HG03439 (cell line): Measurements from ENCODE around the gene OPCML.

Source experiments
- ATAC-seq: cut with Tn5 transposase; IDR thresholded peaks from one replicate; pipeline ENCODE4 v1.9.1; 2021; ENCODE audit warnings: mild to moderate bottlenecking, moderate library complexity; ENCODE audit not compliant: unreplicated experiment

OPCML gene

DNA sequence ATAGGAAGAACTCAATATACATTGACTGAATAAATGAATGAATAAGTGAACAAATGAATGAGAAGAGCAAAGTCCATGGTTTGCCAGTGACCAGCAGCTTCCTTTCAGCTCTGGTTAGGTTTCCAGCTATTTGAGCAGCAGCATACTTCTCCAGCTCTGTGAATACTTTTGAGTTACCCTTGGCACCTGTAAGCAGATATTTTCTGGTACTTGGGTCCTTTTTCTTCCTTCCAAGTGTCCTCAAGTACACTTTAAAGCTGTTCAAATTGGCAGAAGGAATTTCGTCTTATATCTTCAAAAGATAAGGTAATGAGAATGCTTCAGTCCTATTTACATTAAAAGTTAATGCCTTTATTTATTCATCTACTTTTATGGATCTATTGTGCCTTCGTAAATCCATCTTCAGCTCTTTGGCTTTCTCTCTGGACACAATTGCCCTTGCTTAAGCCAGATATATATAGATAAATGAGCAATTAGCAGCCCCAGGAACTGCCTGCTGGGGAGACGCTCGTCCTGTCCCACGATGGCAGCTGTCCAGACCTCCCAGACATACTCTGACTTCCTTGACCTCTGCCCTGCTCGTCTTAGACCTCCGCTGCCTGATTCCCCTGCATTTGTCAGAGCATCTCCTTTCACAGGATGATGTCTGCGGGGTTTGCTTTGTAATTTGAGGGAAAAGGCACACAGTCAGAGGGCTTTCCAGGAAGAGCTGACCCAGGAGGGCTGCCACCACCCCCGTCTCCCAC is 926.3 kb downstream of the OPCML start:
- ATAC-seq = no peak

DNA sequence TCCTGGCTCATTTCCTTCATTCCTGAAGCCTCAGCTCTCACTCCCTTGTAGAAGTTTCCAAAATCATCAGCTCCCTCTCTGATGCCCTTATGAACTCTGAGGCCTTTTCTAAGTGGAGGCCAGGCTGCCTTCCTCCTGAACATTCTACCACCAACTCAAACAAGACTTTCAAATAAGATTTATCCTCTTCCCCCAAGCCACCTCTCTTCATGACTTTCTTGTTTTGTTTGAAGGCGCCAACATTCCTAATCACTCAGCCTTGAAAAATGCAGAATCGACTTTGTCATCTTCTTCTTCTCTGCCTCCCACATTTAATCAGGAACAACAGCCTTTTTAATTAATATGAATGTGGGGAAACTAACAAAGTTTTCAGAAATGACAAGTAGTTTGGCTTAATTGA is 927.9 kb downstream of the OPCML start:
- ATAC-seq = no peak

DNA sequence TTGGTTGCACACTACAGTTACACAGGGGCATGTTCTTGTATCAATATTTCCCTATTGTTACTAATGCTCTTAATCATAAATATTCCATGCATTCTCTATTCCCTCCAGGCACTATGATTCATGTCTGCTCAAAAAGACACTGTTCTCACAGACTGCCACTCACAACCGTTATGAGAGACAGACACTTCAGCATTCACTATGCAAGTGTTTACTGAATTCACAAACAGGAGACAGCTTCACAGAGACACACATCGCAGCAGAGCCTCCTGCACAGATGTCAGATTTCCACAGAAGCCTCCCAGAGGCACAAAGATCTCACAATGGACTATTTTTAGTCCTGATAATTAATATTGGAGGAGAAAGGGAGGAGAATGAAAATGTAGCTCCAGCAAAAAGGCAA is 930.4 kb downstream of the OPCML start:
- no peak for ATAC-seq

DNA sequence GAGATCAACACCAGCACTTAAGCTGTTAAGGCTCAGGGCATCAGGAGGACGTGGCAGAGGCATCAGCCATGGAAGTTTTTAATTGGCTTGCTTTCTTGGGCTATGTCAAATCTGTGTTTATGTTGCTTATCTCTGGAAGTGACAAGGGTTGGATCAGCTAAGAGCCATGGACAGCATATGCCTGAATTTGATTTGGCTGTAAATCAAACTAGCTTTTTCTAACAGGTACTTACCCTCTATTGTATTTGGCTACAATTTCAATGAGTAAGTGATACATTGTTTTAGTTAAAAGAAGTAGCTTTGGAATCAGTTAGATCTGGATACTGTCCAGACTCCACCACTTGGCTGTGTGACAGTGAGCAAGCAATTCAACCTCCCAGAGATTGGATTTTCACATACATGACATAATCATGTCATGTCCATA is 936.6 kb downstream of the OPCML start:
- no peak for ATAC-seq

DNA sequence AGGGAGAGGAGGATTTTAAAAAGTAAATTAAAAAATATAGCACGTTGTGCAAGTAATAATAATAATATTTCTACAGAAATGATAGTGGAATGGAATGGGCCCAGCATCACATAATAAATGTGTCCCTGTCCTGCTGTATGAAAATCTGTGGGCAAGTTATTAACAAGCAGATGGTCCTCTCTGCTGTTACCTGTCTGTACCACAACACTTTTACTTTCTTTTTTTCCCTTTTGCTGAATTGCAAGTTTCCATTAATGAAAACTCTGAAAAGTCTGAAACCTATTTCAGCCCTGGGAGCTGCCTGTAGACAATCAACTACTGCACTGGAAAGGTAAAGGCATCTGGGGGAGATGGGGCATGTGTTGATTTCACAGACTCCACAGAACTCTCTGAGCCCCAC is 937.1 kb downstream of the OPCML start:
- ATAC-seq = no peak

DNA sequence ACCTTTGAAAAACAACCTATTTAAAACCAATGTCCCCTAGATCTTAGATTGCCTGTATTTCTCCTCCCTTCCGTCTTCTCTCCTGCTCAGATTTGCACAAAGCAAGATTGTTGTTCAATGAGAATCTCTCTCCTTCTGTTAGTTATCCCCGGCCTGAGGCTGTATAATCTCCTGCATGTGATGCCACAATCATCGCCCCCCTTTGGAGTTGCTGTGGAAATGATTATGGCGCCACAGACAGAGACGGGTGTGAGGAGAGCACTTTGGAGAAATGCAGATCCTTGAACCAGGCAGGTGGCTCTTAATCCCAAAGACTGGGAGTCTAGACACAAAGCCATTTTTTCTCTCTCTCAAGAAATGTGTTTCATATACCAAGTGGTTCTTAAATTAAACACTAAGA is 941.3 kb downstream of the OPCML start:
- ATAC-seq = no peak

DNA sequence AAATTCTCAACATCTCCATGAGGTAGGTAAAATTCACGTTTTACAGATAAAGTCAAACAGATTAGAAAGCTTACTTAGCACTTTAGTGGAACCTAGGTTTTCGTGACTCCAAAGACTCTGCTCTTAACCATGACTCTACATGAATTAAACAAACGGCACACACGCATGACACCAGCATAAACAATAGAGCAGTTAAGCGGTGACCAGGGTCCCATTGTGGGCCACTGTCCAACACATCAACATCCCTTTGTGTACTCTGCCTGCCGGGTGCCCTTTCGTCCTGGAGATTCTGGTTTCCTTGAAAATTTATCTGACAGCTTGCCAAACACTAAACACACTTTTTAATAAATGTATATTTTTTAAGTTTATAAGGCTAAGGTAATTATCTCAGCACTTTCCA is 941.7 kb downstream of the OPCML start:
- no peak for ATAC-seq

DNA sequence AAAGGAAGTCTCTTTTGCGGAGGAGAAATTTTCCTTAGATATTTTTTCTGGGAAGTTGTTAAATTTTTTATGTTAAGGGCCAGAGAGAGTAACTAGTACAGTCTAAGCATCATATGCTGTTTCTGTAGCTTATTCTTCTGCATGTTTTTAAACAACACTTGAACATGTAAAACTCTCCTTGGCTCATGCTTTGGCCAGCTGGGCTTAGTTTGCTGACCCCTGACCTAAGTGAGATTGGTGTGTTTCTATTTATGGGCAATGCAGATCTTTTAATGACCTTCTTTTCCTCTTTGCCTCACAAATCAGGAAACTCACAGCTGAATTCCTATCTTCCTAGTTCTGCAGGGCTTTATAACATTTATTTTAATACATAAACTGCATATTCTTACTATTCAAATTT is 942.5 kb downstream of the OPCML start:
- no peak for ATAC-seq

DNA sequence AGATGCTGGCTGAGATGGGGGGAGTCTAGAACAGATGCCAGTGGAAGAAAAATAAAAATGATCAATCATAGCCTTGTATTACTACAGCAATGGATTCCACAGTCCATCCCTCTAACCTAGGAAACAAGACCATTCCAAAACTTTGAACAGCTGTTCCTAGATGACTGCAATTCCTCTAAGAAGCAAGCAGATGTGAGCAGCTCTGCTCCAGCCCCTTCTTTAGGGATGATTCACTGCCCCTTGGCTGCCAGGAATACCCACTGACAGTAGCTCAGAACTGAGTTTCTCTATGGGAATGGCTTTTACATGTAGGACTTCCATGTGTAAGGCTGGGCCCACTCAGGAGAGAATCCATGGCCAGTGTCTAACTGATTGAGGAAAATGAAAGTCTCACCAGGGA is 943.9 kb downstream of the OPCML start:
- no peak for ATAC-seq

DNA sequence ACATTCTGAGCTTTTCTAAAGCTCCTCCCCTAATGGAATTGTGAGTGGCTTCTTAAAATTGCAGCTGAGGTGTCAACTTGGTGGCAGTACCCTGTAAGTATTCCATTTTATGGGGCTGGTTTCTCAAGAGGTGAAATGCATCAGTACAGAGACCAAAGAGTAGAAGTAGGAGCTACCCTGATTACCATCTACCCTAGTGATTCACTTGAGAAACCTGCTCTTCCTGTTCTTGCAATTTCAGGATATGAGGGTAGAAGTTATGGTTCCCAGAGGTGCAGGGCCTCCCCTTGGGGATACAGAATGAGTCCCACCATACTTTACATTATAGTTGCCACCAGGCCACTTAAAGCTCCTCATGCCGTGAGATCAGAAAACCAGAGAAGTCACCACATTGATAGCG is 944.6 kb downstream of the OPCML start:
- ATAC-seq = no peak

DNA sequence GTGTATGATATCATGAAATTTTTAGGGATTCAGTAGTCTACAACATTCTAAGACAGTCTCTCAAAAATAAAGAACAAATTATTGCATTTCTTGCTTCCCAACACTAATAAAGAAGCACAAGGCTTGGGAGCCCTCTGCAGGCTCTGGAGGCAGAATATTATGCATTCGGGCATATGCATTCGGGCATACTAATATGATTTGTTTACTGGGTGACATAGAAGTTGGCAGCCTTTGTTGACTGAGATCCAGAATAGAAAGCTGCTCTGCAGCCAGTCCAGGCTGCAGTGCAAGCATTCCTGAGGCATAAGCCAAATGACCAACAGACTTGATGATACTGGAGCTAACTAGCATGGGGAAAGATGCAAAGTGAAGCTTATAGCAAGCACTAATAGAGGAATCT is 945.5 kb downstream of the OPCML start:
- no peak for ATAC-seq

DNA sequence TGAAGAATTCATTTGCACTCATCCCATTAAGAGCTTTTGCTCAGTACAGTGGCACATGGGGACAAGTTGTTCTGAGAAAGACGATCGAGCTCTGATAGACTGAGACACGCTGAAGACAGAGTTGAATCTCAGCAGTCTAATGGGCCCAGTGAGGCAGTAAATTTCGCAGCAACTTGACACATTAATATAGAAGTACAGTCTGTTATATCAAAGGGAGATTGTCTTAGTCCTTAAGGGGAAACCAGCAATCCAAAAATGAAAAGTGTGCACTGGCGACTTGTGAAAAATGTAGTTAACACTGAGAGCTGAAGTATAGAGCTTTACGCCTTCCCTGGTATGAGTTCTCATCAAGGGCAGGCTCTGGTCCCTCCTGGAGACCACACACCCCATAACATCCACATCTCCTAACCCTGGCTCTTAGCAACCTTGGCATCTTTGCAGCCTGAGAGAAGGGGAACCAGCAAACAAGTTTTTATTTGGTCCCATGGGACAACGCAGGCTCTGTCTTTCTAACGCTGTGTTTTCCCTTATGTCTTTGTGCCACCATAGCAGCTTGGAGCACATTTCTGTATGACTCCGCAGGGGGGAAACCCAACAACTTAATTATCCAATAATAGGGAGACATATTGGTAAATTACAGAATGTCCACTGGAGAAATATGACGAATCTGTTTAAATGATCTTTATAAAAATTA is 952.5 kb downstream of the OPCML start:
- no peak for ATAC-seq

DNA sequence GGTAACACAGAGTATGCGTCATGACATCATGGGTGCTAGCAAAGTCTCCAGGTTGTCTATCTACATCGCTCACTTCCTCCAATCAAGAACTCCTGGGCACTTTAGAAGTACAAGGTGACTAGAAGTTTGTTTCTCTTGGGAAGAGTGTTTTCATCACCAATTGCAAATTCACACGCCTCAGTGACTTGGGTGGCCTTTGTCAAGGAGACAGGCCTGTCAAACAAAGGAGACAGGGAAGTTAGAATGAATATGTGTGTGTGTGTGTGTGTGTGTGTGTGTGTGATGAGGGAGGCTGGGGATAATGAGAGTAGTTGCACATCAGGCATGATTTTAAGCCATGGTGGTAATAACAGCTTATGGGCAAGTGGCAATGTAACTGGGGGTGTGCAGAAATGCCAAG is 953.2 kb downstream of the OPCML start:
- ATAC-seq = no peak

DNA sequence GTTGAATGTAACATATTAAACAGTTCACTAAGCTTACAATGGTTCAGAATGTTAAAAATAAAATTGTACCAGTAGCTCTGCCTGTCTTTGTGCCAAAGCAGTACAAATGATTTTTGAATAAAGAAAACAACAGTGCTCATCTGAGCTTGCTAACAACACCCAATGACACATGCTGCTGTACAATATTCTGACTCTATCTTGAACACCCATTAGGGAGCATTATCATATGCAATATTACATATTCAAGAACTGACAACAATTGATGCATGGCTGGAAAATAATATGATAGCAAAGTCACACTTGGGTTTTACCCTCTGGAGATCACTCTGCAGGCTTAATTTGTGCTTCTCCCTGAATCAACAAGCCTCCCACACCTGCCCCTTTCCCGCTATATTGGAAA is 953.7 kb downstream of the OPCML start:
- no peak for ATAC-seq

DNA sequence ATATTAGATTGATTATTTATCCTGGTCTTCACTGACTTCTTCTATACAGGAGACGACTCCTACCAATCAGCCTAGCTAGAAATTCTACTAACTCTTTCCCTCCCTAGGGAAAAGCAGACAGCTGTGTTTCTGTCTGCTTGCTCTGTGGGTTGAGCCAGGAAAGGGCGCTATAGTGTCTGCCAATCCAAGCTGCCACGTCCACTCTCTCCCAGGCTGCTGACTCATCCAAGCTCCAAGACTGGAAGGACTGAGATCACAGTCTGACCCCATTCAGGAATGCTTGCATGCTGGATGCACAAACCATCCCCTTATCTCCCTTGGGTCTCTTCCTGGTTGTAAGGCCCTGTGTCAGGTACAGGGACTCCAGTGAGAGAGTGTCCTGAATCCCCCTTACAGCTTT is 955.6 kb downstream of the OPCML start:
- ATAC-seq = no peak

DNA sequence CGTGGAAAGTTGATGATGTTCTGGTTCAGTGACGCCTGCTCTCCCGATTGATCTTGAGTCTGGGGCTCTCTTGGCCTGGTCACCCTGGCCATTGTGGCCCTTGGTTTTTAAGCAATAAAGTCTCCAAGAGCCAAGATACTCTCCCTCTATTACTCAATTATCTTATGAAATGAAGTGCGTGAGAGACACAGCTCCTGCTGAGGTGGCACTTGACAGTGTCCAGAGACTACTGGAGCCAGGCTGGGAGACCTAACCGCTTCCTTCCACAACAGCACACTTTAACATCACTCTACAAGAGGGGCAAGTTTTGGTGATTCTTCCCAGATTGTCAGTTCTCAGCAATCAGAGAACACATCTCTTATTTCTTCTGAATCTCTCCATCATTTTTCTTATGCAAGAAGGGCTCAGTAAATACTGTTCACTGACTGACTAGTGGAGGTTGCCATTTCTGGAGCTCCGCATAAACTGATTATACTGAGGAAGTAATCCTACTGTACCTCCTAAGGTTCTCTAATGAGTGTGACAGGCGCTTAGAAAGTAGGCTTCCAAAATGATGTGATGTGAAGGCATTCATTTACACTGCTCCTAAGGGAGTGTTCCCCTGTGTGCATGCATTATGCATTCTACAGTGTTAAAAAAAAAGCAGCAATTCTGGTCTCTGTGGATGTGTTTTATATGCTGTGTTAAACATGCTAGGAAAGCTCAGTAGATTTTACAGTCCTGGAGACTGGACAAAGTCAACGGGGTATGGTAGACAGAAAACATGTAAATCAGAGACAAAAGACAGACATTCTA is 968.0 kb downstream of the OPCML start:
- no peak for ATAC-seq

DNA sequence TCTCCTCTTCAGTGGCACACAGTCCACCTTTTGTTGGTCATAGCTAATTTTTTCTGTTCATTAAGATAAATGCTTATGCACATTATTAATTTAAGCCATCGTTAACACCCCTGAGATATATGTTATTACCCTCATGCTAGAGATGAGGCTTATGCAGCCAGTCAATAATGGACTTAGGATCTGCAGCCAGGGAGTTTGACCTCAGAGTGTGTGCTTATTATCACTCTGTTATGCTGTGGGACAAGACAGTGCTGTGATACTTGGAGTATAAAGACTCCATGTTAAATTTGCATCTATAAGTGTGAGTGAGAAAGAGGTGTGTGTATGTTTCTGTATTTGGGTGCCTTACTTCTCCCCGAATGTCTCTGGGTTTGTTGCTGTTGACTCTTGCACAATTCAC is 969.3 kb downstream of the OPCML start:
- ATAC-seq = no peak

DNA sequence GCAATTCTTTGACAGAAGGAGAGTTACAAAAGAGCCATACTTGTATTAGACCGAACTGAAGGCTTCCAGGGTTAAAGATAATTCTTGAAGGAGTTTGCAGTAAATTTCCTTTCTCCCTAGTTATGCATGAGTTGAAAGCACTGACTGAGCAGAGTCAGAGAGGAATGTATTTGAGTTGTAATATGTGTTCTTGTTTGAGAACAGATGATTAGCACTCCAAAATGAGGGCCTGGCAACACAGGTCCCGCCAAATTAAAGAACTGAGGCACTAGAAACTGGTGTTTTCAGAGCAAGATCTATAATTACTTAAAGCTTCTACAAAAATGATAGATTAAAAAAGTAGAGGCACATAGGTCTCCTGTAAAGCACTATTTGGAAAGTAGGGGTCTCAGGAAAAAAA is 970.4 kb downstream of the OPCML start:
- no peak for ATAC-seq

DNA sequence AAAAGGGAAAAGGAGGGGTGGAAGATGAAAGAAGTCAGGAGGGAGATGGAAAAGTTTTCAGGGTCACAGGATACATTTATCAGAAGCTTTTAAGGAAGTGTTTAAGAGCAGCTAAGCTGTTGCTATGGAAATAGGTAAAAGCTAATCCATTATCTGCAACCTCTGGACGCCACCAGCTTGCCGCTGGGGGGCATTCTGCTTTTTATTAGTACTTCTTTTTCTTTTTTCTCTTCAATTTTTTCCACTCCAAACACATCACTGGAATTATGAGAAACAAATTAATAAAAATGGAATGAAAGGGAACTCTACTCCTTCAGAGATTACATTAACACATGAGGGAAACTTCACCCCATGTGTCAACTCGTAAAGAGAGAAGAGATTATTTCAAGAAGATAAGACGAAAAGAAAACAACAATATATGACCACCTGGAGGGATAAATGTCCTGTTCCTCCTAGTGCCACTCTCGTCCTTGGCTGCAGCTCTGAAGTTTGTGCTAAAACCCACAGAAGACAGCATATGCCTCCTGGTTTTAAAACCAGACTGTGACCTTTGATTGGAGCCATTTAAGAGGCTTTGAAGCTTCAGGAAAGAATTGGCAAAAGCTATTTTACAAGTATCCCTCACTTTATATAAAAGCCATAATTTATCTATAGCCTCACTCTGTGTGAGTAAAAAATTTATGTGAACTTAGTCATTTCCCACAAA is 972.8 kb downstream of the OPCML start:
- no peak for ATAC-seq

DNA sequence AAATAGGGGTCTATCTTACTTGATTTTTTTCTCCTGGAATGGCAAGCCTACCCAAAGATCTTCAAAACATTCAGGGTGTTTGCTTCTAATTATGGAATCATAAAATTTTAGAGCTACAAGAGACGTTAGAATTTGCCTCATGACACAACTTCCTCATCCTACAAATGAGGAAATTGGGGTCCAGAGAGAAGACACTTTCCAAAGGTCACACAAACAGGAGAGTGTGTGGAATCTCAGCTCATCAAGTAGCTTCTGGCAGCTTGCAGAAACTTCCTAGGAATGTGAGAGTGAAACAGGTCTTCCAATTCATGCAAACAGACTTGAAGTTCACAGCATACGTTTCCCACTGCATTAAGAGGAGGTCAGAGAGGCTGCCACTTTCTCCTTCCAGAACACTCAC is 976.0 kb downstream of the OPCML start:
- no peak for ATAC-seq

DNA sequence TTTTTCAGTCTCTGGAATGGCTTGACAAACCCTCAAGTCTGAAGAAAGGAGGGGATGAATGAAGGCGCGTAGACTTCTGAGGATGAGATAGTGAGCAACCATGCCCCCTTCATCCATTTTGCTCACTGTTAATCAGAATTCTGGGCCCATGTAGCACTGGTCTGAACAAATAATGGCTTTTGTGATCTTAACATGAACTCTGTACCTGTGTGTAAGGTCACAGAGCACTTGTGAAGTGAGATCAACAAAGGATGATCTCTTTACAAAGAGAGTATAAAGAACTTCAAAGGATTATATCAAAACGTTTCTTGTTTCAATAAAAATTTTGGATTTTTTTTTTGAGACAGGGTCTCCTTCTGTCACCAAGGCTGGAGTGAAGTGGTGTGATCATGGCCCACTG is 976.7 kb downstream of the OPCML start:
- no peak for ATAC-seq
